Activated CD4-positive, alpha-beta T cell treated with anti-CD3 and anti-CD28 coated beads, Interleukin-2, Interleukin-6, amounts not matched to agents 100 ng/mL and 50 ng/mL, durations not matched to agents 16 hours and 8 hours (primary cell): ENCODE results near the gene KCNA1.
"Not testable (repeated sequence)": the region's sequence is repeated elsewhere in the genome, so short reads cannot be mapped to it uniquely, and the experiment has no call there.

Experiments used
- DNase-seq: peaks from one replicate; pipeline ENCODE4 v3.0.0-alpha.2; 2020

The KCNA1 gene

DNA sequence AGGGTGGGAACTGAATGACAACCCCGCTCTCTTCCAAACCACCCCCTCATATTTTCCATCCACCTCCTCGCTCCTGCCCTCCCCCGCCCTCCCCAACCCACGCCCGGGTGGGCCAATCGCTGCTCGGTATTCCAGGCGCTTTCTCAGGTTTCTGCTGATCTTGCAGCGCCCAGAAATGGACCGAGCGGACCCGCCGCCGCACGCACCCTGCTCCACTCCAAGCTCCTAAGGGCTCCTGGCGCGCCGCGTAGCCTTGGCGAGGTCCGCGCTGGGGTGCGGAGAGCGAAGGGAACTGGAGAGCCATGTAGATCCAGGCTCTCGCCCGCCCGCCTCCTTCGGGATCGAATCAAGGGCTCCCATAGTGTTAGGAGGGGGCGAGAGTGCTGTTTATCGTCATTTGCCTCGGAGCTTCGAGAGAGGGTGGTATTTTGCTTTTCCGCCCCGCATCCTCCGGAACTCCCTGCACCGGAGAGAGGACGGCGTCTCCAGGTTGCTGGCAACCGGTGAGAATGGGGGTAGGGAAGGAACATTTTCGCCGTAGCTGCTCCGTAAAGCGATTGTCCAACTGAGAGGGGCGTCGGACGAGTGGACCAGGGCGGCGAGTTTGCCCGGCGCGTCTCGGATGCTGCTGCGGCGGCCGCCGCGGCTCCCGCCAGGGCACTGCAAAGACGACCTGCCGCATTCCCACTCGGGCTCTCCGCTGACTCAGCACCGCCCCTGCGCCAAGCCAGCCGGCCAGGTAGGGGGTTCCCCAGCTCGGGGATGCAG, at the start of gene KCNA1:
Gene KCNA1, plus strand, starts transcription at position 172 of the 768 bp plus-strand sequence. CDS start 1,474 bp downstream, outside the sequence.
- DNase-seq, result no peak

DNA sequence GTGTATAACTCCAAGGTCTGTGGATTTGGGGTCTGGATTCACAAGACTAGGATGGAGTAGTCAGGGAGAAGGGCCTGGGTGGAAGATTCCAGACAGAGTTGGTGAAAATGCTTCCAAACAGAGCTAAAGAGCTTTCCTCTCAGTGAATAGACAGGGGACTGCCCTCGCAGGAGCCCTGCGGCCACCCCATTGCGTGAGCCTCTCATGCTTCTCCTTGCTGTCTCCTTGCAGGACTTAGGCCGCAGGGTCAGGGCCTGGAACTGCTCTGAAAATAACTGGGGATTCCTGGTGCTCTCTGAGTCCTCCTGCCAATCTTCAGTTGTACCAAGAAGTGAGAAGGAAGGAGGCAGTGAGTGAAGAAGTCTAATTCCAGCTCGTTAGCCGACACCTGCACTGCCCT, 49.0 kb upstream of the KCNA1 start:
- no peak for DNase-seq

DNA sequence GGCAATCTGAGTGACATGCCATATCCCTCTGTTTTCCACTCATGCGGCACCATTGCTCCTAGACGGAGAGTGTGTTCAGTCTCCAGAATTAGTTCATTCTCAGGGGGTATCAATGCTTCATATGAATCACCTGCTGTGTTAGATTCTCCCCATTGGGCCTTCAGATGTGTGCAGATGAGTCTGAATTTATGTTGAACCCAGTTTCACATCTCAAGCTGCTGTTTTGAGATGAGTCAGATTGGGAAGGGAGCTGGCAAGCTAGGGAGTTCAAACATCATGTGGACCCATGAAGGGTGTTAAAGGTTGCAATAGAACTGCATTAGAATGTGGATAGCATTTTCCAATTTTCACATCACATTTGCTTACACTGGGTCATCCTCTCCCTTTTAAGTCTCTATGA, 46.9 kb upstream of the KCNA1 start:
- DNase-seq, result peak; percentile 11

DNA sequence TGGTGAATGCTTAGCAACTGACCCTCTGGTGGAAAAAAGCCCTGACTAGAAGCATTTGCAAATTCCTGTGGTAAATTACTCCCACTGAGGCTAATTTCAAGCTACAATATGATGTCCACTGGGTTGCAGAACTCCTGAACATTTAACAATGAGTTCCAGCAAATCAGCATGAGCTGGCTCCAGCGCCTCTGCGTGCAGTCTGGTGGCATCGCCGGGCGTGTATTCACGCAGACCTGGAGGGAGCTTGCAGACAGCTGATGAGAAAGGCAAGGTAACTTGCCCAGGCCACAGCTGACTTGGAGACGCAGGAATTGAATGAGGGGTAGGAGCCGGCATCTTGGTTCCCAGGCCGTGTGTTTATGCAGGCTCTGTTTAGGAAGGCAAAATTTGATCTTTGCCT, 45.1 kb upstream of the KCNA1 start:
- no peak for DNase-seq

DNA sequence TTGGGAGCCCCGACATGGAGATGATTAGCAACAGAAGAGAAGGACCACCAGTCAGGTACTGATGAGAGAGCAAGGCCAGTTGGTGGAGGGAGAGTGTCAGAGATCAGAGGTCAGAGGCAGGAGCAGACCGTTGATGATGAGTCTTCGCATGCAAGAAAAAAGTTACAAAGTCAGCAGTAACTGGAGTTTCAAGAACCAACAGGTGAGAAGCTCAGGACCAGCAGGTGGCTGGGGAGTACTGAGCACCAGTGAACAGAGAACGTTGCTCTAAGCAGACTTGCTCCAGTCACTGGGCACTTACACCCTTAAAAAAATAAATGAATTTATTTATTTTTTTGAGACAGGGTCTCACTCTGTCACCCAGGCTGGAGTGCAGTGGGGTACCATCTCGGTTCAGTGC, 44.5 kb upstream of the KCNA1 start:
- DNase-seq, result no peak

DNA sequence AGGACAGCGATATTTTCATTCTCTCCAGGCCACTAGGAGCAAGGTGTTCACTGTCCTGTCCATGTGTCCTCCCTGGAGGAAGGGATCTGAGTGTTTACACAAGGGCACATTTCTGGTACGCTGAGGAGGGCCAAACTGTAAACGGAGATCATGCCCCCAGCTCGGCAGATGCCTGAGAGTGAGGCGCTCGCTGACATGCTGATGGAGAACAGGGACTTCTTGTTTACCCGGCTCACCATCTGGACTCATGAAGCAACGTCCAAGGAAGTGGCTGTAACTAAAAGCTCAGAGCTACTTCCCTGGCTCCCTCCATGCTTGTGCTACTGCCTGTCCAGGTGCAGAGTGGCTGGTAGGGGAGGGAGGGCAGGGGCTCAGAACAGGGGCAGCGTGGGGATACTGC, 43.4 kb upstream of the KCNA1 start:
- no peak for DNase-seq

DNA sequence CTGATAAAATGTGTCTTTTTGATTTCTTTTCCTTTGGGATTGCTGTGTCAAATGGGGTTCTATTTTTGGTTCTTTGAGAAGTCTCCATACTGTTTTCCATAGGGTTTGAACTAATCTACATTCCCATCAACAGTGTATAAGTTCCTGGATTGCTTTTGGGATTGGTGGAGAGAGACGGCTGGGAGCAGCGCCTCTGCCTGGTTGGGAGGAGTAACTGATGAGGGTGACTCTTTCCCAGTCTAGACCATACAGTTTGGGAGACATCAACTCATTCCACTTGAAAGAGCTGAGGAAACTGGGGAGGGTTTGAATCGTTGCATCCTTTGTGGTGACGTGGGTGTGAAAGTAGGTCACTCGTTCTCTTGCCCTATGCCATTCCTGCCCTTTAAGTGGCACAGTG, 42.3 kb upstream of the KCNA1 start:
- no peak for DNase-seq

DNA sequence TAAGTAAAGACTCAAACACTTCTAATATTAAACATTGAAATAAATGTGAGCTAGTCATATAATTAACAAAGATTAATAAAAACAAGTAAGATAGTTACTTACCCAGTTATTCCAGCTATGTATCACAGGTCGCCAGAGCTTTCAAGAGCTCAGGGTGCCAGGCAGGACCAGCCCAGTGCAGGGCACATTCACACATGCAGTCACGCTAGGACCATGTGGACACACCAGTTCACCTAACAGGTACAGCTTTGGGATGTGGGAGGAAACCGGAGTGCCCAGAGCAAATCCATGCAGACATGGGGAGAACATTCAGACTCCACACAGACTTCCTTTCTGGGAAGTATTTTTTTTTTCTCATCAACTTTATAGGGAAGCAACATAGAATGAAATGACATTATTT, 39.3 kb upstream of the KCNA1 start:
- no peak for DNase-seq

DNA sequence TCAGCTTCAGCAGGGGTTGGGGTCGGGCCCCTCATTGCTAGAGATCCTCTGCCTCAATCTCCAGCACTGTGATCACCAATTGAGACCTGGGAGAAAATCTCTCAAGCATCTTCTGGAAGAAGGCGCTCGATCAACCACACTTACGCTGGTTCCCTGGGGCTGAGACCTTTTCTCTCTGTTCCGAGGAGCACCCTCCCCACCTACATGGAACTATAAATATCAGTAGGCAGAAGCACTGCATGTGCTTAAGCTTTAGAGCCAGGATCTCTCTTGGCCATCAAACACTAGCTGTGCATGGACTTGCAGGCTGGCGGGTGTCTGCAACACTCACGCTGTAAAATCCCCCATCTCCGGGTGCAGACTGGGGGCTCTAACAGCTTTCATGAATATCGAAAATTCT, 38.2 kb upstream of the KCNA1 start:
- no peak for DNase-seq

DNA sequence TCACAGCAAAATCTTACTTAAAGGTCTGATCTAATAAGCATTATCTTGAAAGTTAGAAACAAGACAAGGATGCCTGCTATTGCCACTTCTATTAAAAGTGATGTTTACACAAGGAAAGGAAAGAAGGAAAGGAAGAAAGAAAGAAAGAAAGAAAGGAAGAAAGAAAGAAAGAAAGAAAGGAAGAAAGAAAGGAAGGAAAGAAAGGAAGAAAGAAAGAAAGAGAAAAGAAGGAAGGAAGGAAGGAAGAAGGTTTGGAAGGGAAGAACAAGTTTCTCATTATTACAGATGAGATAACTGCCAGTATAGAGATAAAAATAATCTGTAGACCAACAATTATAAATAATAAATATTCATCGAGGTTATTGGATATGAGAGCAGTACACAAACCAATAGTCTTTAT, 35.8 kb upstream of the KCNA1 start:
- no peak for DNase-seq

DNA sequence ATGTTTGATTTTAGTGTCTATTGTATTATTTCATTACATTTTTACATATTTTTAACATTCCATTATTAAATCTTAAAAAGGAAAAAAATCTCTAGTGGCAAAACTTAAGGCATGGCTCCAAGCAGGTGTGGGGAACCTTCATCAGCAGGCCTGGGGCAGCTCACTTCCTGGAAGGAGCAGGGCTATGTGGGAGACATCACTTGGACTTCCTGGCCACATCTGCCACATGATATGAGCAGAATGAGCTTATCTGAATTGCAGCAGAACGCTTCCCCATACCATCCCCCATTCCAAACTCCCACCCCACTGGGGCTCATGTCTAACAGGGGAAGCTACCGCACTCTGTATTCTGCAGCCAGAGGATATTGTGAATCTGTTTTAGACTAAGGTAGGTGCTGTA, 35.0 kb upstream of the KCNA1 start:
- DNase-seq, result no peak

DNA sequence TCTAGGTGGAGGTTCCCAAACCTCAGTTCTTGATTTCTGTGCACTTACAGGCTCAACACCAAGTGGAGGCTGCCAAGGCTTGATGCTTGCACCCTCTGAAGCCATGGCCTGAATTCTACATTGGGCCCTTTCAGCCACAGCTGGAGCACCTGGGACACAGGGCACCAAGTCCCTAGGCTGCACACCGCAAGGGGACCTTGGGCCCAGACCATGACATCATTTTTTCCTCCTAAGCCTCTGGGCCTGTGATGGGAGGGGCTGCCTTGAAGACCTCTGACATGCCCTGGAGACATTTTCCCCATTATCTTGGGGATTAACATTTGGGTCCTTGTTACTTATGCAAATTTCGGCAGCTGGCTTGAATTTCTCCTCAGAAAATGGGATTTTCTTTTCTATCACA, 30.2 kb upstream of the KCNA1 start:
- DNase-seq, result not testable (repeated sequence)

DNA sequence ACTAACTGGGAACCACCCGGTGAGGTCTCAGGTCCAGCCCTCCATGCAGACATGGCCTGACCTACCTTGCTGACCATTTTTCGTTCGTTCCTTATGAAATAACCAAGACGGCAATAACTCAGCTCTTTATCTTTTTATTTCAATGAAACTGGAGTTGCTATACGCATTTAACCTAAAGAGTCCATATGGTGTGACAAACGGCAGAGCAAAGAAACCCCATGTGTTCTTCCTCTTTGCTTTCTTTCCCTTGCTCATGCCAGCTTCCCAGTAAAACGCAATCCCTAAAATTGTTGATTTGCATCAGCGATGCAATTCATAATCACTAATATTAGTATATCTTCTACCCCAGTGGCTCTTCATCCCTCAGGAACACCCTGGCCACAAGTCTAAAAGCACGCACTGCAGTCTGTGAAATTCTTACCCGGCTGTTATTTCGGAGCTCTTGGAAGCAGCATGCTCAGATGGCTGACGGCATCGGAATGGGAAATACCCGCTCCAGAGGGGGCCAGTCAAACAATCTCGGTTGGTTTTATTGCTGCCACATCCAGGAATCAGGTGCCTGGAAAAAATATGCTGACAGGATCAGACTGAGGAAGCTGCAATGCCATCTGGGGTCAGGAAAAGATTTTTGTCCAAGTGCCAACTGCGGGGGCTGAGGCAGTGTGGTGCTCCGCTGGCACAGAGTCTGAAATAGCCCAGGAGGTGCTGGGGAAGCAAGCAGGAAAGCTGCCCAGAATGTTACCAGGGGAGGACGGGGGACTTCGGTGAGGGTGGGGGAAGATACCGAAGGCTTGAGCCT, 28.2 kb upstream of the KCNA1 start:
- no peak for DNase-seq

DNA sequence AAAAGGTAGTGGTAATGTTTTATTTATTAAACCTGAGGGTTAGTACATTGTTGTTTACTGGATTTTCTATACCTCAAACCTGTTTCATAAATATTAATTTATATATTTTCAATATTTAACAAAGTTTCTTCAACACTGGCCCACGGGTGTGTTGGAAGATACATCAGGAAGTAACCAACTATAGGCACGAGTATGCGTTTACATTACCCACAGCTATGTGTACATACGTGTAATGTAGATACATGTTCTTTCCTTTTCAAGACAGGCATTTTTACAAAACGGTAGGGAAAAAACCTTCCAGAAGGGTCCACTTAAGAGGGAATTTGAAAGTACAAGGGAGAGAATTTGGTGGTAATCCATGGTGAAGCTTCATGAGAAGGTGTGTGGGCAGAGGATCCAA, 17.8 kb upstream of the KCNA1 start:
- no peak for DNase-seq

DNA sequence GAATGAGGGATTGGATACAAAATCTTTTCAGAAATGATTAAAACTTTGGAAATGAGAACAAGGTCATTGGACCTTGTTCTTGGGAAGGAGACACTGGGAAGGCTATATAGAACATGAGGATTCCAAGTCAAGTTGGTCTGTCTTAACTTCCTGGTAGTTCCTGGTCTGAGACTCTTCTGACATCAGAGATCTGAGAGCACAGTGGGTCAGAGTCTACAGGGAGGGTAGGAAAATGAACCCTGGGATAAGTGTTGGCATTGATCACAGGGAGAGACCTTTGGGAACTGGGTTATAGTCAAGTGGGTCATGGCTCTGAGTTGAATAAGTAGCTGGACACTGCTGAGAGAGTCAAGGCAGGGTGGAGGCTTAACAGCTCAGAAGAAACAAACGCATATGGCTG, 17.3 kb upstream of the KCNA1 start:
- no peak for DNase-seq

DNA sequence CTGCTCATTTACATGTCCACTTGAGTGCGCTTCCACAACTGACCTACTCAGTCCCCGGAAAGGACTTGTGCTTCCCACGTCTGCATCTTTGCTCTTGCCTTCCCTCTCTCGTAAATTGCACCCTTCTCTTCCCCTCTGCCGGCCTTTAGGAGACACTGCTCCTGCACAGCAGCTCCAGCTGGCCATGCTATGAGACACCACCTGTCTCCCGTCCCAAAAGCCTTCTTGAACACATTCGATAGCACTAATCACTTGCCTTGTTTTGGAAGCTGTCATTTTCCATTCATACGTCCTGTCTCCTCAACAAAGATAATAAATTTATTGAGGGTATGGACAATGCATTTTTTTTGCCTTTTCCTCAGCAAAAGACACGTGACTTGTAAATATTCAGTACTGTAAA, 15.7 kb upstream of the KCNA1 start:
- DNase-seq, result no peak

DNA sequence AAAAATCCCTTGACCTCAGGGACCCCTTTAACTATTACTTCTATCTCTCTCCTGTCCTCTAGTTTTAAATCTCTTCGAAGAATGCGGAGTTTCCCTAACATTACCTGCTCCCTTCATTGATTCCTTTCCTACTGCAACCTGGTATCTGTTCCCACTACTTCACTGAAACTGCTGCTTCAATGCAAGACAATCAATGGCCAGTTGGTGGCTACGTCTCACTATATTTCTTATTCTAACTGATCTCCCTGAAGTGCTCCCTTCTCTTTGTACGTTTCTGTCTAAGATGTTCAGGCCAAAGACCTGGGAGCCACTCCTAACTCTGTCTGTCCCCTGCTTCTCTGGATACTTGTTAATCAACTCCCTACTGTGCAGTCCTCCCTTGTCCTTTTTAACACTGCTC, 10.3 kb upstream of the KCNA1 start:
- no peak for DNase-seq

DNA sequence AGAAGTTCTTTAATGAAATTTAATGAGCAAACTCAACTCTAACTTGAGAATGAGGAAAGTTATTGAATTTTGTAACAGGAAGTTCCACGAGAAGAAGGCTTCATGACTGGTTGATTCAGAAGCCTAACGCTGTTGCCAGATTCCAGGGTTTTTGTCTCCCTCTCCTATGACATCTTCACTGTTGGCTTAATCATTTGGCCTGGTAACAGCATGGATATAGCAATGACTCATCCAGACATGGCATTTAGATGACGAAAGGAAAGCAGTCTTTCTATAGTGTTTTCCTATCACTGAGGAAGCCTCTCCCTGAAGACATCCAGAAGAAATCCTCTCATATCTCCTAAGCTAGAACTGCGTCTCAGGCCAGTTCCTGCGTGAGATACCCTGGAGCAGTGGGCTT, 9.4 kb upstream of the KCNA1 start:
- no peak for DNase-seq

DNA sequence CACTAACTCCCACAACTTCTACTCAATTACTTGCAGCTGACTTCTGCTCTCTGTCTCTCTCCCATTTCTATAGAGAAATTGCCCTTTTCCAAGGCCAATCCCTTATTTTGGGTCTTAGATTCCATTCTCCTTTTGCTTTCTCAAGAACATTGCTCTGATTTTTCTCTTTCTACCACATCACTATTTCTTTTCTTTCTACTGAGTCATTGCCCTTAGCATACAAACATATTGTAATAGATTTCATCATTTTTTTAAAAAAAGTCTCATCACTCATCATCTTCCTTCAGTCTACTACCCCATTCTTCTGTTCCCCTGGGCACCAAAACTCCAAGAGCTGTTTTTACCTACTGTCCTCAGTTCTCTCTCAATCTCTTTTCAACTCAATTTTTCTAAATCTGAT, 4.4 kb upstream of the KCNA1 start:
- no peak for DNase-seq

DNA sequence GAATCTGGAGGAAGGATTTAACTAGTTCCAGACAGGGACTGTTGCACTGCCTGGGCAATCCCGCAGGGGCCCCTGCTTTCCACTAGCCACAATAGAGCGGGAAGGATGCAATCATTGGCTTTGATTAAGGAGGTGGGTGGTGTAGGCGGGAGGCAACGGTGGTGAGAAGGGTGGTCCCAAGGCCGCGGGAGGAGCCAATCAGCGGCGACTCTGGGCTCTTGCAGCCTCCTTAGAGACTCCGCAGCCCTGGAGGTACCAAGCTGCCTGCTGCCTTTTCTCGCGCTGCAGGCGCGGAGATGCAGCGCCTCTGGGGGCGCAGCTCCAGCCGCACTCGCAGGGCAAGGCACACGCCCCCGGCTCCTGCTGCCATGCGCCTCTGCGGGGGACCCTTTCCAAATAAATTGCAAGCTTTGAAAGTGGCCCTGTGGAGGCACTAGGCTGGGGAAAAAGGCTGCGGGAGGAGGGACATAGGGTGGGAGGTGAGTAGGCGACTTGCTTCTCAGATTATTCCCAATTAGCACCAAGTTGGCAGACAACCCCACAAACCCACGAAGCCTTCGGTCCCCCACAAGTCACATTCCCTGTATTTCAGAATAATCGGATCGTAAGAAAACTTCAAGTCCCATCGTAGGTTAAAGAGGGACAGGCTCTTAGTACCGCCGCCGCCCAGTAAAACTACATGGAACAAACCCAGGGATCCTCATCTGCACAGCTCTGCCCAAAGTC, 858 bp upstream of the KCNA1 start:
- DNase-seq, result no peak

DNA sequence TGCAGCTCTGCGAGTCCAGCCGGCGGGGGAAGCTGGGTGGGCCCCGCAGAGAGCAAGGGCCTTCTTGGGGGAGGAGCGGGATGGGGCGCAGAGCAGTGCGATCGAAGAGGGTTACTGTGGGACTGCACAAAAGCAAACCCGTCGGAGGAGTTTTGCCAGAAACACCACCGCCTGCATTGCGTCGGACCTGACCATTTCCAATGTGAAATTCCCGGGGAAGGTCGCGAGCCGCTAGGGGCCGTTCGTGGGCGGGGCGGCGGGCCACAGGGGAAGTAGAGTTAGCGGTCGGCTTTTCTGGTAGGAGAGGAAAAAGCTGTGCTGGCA, 333 bp upstream of the KCNA1 start:
- DNase-seq, result no peak

DNA sequence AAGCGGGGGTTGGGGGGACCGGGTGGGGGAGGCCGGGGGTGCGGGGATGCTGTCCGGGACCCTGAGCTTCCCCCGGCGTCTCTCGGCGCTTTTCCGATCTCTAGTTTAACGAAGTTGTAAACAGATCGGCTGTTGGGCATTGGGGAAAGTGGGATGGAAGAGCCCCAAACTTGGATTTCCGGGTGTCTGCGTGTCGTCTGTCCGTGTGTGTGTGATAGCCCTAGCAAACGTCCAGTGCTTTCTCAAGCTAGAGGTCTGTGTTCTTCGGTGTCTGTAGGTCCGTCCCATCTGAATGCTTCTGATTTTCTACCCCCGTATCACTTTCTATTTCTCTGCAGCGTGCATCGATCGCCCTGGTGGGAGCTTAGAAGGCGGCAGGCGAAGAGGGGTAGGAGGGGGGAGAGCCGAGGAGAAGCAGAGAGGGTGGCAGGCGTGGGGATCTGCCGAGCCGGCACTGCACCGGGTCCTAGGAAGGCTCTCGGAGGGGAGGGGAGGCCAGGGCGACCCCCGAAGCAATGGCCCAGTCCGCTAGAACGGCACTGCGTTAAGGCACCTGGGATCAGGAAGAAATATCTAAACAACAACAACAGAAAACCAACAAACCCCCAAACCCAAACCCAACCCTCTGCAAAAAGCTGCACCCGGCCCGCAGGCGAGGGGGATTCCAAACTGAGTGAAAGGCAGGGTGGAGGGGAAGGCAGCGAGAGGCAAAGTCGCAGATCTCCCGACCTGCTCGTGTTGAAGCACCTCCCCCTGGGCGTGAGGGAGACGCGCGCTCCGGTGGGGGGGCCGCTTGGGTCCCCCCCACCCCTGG, 1.0 kb downstream of the KCNA1 start:
- no peak for DNase-seq

DNA sequence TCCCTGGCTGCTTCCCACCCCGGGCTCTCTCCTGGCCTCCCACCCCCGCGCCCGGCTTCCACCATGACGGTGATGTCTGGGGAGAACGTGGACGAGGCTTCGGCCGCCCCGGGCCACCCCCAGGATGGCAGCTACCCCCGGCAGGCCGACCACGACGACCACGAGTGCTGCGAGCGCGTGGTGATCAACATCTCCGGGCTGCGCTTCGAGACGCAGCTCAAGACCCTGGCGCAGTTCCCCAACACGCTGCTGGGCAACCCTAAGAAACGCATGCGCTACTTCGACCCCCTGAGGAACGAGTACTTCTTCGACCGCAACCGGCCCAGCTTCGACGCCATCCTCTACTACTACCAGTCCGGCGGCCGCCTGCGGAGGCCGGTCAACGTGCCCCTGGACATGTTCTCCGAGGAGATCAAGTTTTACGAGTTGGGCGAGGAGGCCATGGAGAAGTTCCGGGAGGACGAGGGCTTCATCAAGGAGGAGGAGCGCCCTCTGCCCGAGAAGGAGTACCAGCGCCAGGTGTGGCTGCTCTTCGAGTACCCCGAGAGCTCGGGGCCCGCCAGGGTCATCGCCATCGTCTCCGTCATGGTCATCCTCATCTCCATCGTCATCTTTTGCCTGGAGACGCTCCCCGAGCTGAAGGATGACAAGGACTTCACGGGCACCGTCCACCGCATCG, 1.8 kb downstream of the KCNA1 start:
- no peak for DNase-seq
